Gastroesophageal sphincter (tissue), 4 donors: ENCODE data around the gene SYNGR3. TPM values are rescaled to one million over a fixed set of nuclear protein-coding genes. Genes with fewer than 3 reads are reported as not detected.

Source experiments
- ATAC-seq: fragments of 150-250 bp; one replicate; pipeline ENCODE4 v1.9.1; 2016; ENCODE audit warnings: mild to moderate bottlenecking, moderate library complexity
- H3K27ac ChIP-seq, 4 donors: fragments of 200-600 bp; sonication (generic) in 3 of 4; 1 replicate in 3 of 4; 2 replicates in 1 of 4; pipeline ENCODE4 v1.5.1; 2016 to 2019
- H3K27me3 ChIP-seq: fragments of 200-600 bp; sonication (generic); one replicate; pipeline ENCODE4 v1.5.1; 2019
- H3K36me3 ChIP-seq, 2 donors: fragments of 200-600 bp; sonication (generic); one replicate each; pipeline ENCODE4 v1.5.1; 2019; ENCODE audit warnings: control low read depth in 1 of 2
- H3K4me1 ChIP-seq, 3 donors: fragments of 200-600 bp; sonication (generic); 1 replicate in 2 of 3; 2 replicates in 1 of 3; pipeline ENCODE4 v1.5.1; 2016 to 2019; ENCODE audit warnings: control low read depth in 2 of 3
- H3K4me3 ChIP-seq, 2 donors: fragments of 200-600 bp; sonication (generic); one replicate each; pipeline ENCODE4 v1.5.1; 2019; ENCODE audit warnings: mild to moderate bottlenecking in 1 of 2, moderate library complexity in 1 of 2
- H3K9me3 ChIP-seq, 3 donors: fragments of 200-600 bp; sonication (generic); one replicate each; pipeline ENCODE4 v1.5.1; 2017 to 2019; ENCODE audit warnings: control low read depth in 2 of 3
- EP300 ChIP-seq: sonication (generic); formaldehyde crosslinking; IDR thresholded peaks from one replicate; pipeline ENCODE4 v1.6.1; 2017; ENCODE audit warnings: antibody characterized with exemption, mild to moderate bottlenecking
- POLR2A ChIP-seq, 2 donors: fragments of 450-650 bp; IDR thresholded peaks; one replicate each; pipeline ENCODE4 v1.6.1; 2017; ENCODE audit warnings: antibody characterized with exemption in 2 of 2, mild to moderate bottlenecking in 2 of 2, moderate library complexity in 1 of 2
- POLR2AphosphoS5 ChIP-seq: sonication (generic); formaldehyde crosslinking; IDR thresholded peaks from one replicate; pipeline ENCODE4 v1.6.1; 2017; ENCODE audit warnings: antibody characterized with exemption
- WGBS, 2 donors: methylation state at CpG; one replicate each; pipeline ENCODE4 v1.1.5; 2018; ENCODE audit warnings: low coverage in 1 of 2; 5-methylcytosine and 5-hydroxymethylcytosine counted together
- total RNA-seq, 4 donors: library from RNA; depleted of rRNA; stranded (reverse); fragments of >200 nt; gene quantifications; one replicate each; pipeline ENCODE4 v1.1.0, GENCODE V29; 2016
- TF ChIP-seq, protein P1 (sequence below), 4 experiments: fragments of 200-600 bp in 2 of 4; fragments of 450-650 bp in 2 of 4; sonication (generic) in 1 of 4; IDR thresholded peaks; one replicate each; pipeline ENCODE4 v1.5.1; 2017 to 2019; ENCODE audit warnings: antibody characterized with exemption in 4 of 4, mild to moderate bottlenecking in 2 of 4, moderate library complexity in 2 of 4

The SYNGR3 gene
- total RNA-seq, 4 donors from 2014 or later, result 1.2 to 5.1 (median 3.1) TPM; not detected in 1

DNA sequence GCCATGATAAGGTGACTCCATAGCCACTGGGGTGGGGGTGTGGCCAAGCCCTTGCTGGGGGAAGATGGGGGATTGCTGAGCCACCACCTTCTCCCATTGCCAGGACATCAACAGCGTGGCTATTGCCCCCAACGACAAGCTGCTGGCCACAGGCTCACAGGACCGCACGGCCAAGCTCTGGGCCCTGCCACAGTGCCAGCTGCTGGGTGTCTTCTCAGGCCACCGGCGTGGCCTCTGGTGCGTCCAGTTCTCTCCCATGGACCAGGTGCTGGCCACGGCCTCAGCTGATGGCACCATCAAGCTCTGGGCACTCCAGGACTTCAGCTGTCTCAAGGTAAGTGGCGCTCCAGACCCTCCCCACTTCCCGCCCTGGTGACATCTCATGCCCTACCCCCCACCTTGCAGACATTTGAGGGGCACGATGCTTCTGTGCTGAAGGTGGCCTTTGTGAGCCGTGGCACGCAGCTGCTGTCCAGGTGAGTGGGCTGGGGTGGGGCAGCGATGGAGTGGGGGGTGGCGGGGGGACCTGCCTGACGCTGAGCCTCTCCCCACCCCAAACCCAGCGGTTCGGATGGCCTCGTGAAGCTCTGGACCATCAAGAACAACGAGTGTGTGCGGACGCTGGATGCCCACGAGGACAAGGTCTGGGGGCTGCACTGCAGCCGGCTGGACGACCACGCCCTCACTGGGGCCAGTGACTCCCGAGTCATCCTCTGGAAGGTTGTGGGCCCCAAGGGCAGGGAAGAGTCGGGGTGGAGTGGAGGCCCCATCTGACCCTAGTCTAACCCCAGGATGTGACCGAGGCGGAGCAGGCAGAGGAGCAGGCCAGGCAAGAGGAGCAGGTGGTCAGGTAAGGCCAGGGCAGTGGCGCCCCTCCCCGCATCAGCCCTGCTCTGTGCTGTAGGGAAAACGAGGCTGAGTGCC is 12.6 kb upstream of the SYNGR3 start:
- Histone ChIP-seq H3K4me1 (peaks cover 0 to 44% (median 16%) of the 10 kb centered on the region in 3 donors), H3K27ac (no peak overlapping the region), H3K36me3 (peaks cover 0 to 56% of the 10 kb centered on the region in 2 donors), H3K9me3 (no peaks in the 10 kb centered on the region), H3K27me3 (peaks cover 84% of the 10 kb centered on the region), H3K4me3 (no peak overlapping the region)
- WGBS, 2 donors, result 100% methylated on average over 3 of the region's 33 CpGs; no CpG with 5 or more reads in 1 of the 2 donors
- no peak for ATAC-seq
- TF ChIP-seq EP300 (no peak), POLR2A (IDR thresholded peaks at IDR 0.05) (no peak), POLR2AphosphoS5 (no peak)
- TF ChIP-seq, protein P1, sequence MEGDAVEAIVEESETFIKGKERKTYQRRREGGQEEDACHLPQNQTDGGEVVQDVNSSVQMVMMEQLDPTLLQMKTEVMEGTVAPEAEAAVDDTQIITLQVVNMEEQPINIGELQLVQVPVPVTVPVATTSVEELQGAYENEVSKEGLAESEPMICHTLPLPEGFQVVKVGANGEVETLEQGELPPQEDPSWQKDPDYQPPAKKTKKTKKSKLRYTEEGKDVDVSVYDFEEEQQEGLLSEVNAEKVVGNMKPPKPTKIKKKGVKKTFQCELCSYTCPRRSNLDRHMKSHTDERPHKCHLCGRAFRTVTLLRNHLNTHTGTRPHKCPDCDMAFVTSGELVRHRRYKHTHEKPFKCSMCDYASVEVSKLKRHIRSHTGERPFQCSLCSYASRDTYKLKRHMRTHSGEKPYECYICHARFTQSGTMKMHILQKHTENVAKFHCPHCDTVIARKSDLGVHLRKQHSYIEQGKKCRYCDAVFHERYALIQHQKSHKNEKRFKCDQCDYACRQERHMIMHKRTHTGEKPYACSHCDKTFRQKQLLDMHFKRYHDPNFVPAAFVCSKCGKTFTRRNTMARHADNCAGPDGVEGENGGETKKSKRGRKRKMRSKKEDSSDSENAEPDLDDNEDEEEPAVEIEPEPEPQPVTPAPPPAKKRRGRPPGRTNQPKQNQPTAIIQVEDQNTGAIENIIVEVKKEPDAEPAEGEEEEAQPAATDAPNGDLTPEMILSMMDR (IDR thresholded peaks at IDR 0.05), result no peak

GRCh38 chr16:1977875-1978268 is 11.9 kb upstream of the SYNGR3 start:
- H3K4me1 ChIP-seq, result peaks cover 0 to 39% (median 11%) of the 10 kb centered on the region in 3 donors
- H3K4me3 ChIP-seq, result no peak overlapping the region
- no peak for ATAC-seq
- H3K36me3 ChIP-seq, result peaks cover 0 to 56% of the 10 kb centered on the region in 2 donors
- peaks cover 91% of the 10 kb centered on the region for H3K27me3 ChIP-seq
- H3K27ac ChIP-seq, result no peak overlapping the region
- H3K9me3 ChIP-seq, result no peaks in the 10 kb centered on the region
- no peak for TF ChIP-seq POLR2A (IDR thresholded peaks at IDR 0.05)
- no peak for TF ChIP-seq POLR2AphosphoS5
- TF ChIP-seq, protein P1 (IDR thresholded peaks at IDR 0.05), result no peak
- no peak for TF ChIP-seq EP300
- no CpG with 5 or more reads among the region's 18 CpGs for WGBS, 2 donors

- H3K27ac ChIP-seq, result no peak overlapping the region
Observed at GRCh38 chr16:1978476-1979120, 11.2 kb upstream of the SYNGR3 start.

GRCh38 chr16:1979271-1980029 is 10.3 kb upstream of the SYNGR3 start:
- 20% methylated on average over 4 of the region's 70 CpGs; no CpG with 5 or more reads in 1 of the 2 donors for WGBS, 2 donors

More at GRCh38 chr16:1978476-1979120, 11.2 kb upstream of the SYNGR3 start:
- H3K4me3 ChIP-seq, result no peak overlapping the region
- peaks cover 95% of the 10 kb centered on the region for H3K27me3 ChIP-seq
- WGBS, 2 donors, result 90 to 100% methylated on average over 1 to 2 of the region's 37 CpGs
- H3K36me3 ChIP-seq, result peaks cover 0 to 55% of the 10 kb centered on the region in 2 donors
- no peaks in the 10 kb centered on the region for H3K9me3 ChIP-seq
- no peak for ATAC-seq
- H3K4me1 ChIP-seq, result peaks cover 0 to 39% (median 4%) of the 10 kb centered on the region in 3 donors
- TF ChIP-seq EP300 (no peak), POLR2A (IDR thresholded peaks at IDR 0.05) (no peak), POLR2AphosphoS5 (no peak)
- TF ChIP-seq, protein P1 (IDR thresholded peaks at IDR 0.05), result no peak

More at GRCh38 chr16:1979271-1980029, 10.3 kb upstream of the SYNGR3 start:
- ATAC-seq, result no peak
- Histone ChIP-seq H3K27ac (no peak overlapping the region), H3K4me1 (peaks cover 0 to 35% (median 1%) of the 10 kb centered on the region in 3 donors), H3K36me3 (peaks cover 0 to 46% of the 10 kb centered on the region in 2 donors), H3K27me3 (peaks cover 89% of the 10 kb centered on the region), H3K9me3 (no peaks in the 10 kb centered on the region), H3K4me3 (no peak overlapping the region)
- TF ChIP-seq EP300 (no peak), POLR2A (IDR thresholded peaks at IDR 0.05) (no peak), POLR2AphosphoS5 (no peak)
- TF ChIP-seq, protein P1 (IDR thresholded peaks at IDR 0.05), result no peak
